Liver (tissue), 9 donors: ENCODE data around the gene FOXRED1. TPM values are rescaled to one million over a fixed set of nuclear protein-coding genes. Genes with fewer than 3 reads are reported as not detected.

Experiments used
- DNase-seq: peaks from one replicate; pipeline ENCODE4 v3.0.0-alpha.2; 2017; ENCODE audit warnings: low spot score
- H3K27ac ChIP-seq, 2 donors: one replicate each; pipeline ENCODE4 v1.7.0; 2013; ENCODE audit warnings: inconsistent platforms in 2 of 2, low read length in 2 of 2, control low read depth in 1 of 2, low read depth in 1 of 2, mild to moderate bottlenecking in 1 of 2
- H3K27me3 ChIP-seq, 4 donors: one replicate each; pipeline versions ENCODE4 v1.6.1 to v1.7.0; 2013; ENCODE audit warnings: low read length in 3 of 4, inconsistent platforms in 1 of 4, mild to moderate bottlenecking in 1 of 4, moderate library complexity in 1 of 4; ENCODE audit not compliant: control insufficient read depth in 4 of 4, insufficient read depth in 4 of 4
- H3K36me3 ChIP-seq, 4 donors: one replicate each; pipeline versions ENCODE4 v1.6.1 to v1.7.0; 2013; ENCODE audit warnings: low read length in 3 of 4, mild to moderate bottlenecking in 3 of 4, low read depth in 1 of 4, moderate library complexity in 1 of 4; ENCODE audit not compliant: control insufficient read depth in 4 of 4, insufficient read depth in 3 of 4
- H3K4me1 ChIP-seq, 4 donors: one replicate each; pipeline versions ENCODE4 v1.6.1 to v1.7.0; 2013; ENCODE audit warnings: low read length in 3 of 4, mild to moderate bottlenecking in 3 of 4, moderate library complexity in 1 of 4; ENCODE audit not compliant: control insufficient read depth in 4 of 4, insufficient read depth in 4 of 4
- H3K4me3 ChIP-seq, 3 donors: one replicate each; pipeline versions ENCODE4 v1.6.1 to v1.7.0; 2013; ENCODE audit warnings: low read length in 3 of 3, control low read depth in 1 of 3, low read depth in 1 of 3, mild to moderate bottlenecking in 1 of 3
- H3K9ac ChIP-seq, 2 donors: one replicate each; pipeline ENCODE4 v1.7.0; 2013; ENCODE audit warnings: low read length in 2 of 2, mild to moderate bottlenecking in 2 of 2, moderate library complexity in 2 of 2, control low read depth in 1 of 2, low read depth in 1 of 2
- H3K9me3 ChIP-seq, 4 donors: one replicate each; pipeline versions ENCODE4 v1.6.1 to v1.7.0; 2013; ENCODE audit warnings: low read length in 3 of 4; ENCODE audit not compliant: control insufficient read depth in 4 of 4
- EGR1 ChIP-seq, 2 donors: IDR thresholded peaks; 2 replicates each; pipeline ENCODE4 v1.6.1; 2016 to 2018; ENCODE audit warnings: antibody characterized with exemption in 2 of 2, low read depth in 2 of 2
- FOXA1 ChIP-seq: IDR thresholded peaks from 2 replicates; pipeline ENCODE4 v1.6.1; 2016; ENCODE audit warnings: antibody characterized with exemption
- FOXA2 ChIP-seq: IDR thresholded peaks from 2 replicates; pipeline ENCODE4 v1.6.1; 2016; ENCODE audit warnings: antibody characterized with exemption
- GABPA ChIP-seq, 2 donors: IDR thresholded peaks in 1 of 2; conservative IDR thresholded peaks in 1 of 2; 2 replicates each; pipeline ENCODE4 v1.6.1; 2016; ENCODE audit warnings: antibody characterized with exemption in 2 of 2, mild to moderate bottlenecking in 1 of 2, moderate library complexity in 1 of 2
- HNF4A ChIP-seq, 2 donors: conservative IDR thresholded peaks; 2 replicates each; pipeline ENCODE4 v1.6.1; 2016; ENCODE audit warnings: antibody characterized with exemption in 2 of 2, mild to moderate bottlenecking in 2 of 2
- HNF4G ChIP-seq: IDR thresholded peaks from 2 replicates; pipeline ENCODE4 v1.6.1; 2016; ENCODE audit warnings: antibody characterized with exemption
- MAX ChIP-seq: IDR thresholded peaks from 2 replicates; pipeline ENCODE4 v1.6.1; 2016; ENCODE audit warnings: antibody characterized with exemption
- RAD21 ChIP-seq, 2 donors: IDR thresholded peaks; 2 replicates each; pipeline ENCODE4 v1.6.1; 2016; ENCODE audit warnings: antibody characterized with exemption in 2 of 2, mild to moderate bottlenecking in 2 of 2
- RXRA ChIP-seq, 2 donors: IDR thresholded peaks; 2 replicates each; pipeline ENCODE4 v1.6.1; 2017 to 2018; ENCODE audit warnings: antibody characterized with exemption in 2 of 2, mild to moderate bottlenecking in 1 of 2
- YY1 ChIP-seq: IDR thresholded peaks from 2 replicates; pipeline ENCODE4 v1.6.1; 2016; ENCODE audit warnings: antibody characterized with exemption, mild to moderate bottlenecking
- WGBS: extraction: QIAGEN DNeasy Blood & Tissue Kit; methylation state at CpG from one replicate; pipeline ENCODE4 v1.1.7; 2013; 5-methylcytosine and 5-hydroxymethylcytosine counted together
- polyA plus RNA-seq, 2 donors: library from polyadenylated mRNA; stranded (reverse) in 1 of 2; unstranded in 1 of 2; fragments of 200-250 nt in 1 of 2; fragments of >200 nt in 1 of 2; fragmentation: Nextera tagmentation in 1 of 2; extraction: Ambion mirVana in 1 of 2; gene quantifications; one replicate each; pipeline versions ENCODE4 v1.2.1 to v1.2.3, GENCODE V29; 2013 to 2015
- total RNA-seq, 2 donors: library from RNA; depleted of rRNA; stranded (reverse); fragments of >200 nt; gene quantifications; one replicate each; pipeline ENCODE4 v1.2.3, GENCODE V29; 2014
- TF ChIP-seq, protein P1 (sequence below): IDR thresholded peaks from 2 replicates; pipeline ENCODE4 v1.6.1; 2016; ENCODE audit warnings: antibody characterized with exemption, mild to moderate bottlenecking
- TF ChIP-seq, protein P2 (sequence below): IDR thresholded peaks from 2 replicates; pipeline ENCODE4 v1.6.1; 2016; ENCODE audit warnings: antibody characterized with exemption
- donor health status: healthy.
- donor health status: healthy.
- donor health status: healthy.
- donor health status: healthy.
- donor health status: healthy.

The FOXRED1 gene
- total and polyA plus RNA-seq, 4 donors = 24.0 to 38.9 (median 29.8) TPM

DNA sequence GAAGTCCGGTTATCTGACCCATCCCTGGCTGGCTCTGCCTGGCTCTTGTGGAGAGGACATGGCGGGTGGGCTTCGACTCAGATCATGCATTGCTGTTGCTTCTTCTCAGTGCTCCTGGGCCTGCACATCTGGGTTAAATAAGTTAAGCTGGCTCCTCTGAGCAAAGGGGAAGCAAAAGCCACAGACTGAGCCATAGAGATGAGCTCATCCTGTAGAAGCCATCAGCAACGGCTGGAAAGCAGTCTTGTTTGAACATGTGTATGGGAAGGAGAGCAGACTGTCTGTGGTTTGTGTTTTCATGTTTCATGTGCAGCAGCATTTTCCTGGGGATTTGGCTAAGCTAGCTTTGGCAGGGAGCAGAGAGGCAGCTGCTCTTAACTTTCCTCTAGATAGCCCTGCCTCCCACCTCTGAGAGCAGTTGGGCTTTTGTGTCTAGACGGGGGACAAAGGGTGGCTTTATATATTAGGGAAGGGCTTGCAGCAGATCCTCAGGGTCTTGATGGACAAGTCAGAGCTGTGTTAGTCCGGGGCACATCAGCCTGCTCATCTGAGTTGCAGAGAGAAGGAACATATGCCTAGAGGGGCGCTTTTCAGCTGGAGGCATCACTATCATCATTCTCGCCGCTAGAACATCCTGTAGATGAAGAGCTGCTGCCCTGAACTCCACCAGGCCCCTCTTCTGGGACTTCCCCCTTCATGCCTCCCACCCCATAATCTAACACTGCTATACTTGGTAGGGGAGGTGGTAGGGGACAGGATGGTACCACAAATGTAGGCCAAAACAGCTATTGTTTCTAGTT lies 49.8 kb downstream of the FOXRED1 start:
- peaks cover 0 to 5% (median 0%) of the 10 kb centered on the region in 4 donors for H3K4me1 ChIP-seq
- H3K4me3 ChIP-seq = no peak overlapping the region
- peak overlapping the region; percentile 56 to 61 for H3K27ac ChIP-seq
- no peaks in the 10 kb centered on the region for H3K9me3 ChIP-seq
- no peaks in the 10 kb centered on the region for H3K36me3 ChIP-seq
- DNase-seq = no peak
- TF ChIP-seq, protein P1, sequence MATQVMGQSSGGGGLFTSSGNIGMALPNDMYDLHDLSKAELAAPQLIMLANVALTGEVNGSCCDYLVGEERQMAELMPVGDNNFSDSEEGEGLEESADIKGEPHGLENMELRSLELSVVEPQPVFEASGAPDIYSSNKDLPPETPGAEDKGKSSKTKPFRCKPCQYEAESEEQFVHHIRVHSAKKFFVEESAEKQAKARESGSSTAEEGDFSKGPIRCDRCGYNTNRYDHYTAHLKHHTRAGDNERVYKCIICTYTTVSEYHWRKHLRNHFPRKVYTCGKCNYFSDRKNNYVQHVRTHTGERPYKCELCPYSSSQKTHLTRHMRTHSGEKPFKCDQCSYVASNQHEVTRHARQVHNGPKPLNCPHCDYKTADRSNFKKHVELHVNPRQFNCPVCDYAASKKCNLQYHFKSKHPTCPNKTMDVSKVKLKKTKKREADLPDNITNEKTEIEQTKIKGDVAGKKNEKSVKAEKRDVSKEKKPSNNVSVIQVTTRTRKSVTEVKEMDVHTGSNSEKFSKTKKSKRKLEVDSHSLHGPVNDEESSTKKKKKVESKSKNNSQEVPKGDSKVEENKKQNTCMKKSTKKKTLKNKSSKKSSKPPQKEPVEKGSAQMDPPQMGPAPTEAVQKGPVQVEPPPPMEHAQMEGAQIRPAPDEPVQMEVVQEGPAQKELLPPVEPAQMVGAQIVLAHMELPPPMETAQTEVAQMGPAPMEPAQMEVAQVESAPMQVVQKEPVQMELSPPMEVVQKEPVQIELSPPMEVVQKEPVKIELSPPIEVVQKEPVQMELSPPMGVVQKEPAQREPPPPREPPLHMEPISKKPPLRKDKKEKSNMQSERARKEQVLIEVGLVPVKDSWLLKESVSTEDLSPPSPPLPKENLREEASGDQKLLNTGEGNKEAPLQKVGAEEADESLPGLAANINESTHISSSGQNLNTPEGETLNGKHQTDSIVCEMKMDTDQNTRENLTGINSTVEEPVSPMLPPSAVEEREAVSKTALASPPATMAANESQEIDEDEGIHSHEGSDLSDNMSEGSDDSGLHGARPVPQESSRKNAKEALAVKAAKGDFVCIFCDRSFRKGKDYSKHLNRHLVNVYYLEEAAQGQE = no peak
- TF ChIP-seq HNF4G = no peak
- no peaks in the 10 kb centered on the region for H3K27me3 ChIP-seq
- no peak overlapping the region for H3K9ac ChIP-seq
- WGBS = 78% methylated on average over 9 of the region's 9 CpGs

DNA sequence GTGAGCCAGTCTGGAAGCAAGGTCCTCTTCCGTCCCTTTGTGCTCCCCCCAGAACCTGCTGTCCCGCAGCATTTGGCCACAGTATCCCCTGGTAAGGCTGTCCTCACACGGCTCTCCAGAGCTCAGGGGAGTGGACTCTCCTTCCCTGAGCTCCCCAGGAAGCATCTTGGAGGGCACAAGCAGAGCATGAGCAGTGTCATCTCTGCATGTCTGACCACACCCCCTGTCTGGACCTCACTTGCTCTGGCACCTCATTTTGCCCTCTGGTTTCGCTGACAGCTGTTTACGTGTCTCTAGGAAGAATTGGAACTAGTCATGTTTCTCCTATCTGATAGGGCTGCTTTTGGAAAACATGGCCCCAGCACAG lies 50.4 kb downstream of the FOXRED1 start:
- TF ChIP-seq YY1 = no peak
- no peak for TF ChIP-seq HNF4A (conservative IDR thresholded peaks at IDR 0.05)
- no peak for TF ChIP-seq FOXA1
- TF ChIP-seq RAD21 (IDR thresholded peaks at IDR 0.05) = no peak
- no peak for TF ChIP-seq FOXA2
- TF ChIP-seq, protein P1 = no peak
- TF ChIP-seq EGR1 (IDR thresholded peaks at IDR 0.05; ENCODE audit: low read depth in 2 of 2) = no peak
- no peak for TF ChIP-seq RXRA (IDR thresholded peaks at IDR 0.05)
- TF ChIP-seq MAX = no peak
- TF ChIP-seq, protein P2, sequence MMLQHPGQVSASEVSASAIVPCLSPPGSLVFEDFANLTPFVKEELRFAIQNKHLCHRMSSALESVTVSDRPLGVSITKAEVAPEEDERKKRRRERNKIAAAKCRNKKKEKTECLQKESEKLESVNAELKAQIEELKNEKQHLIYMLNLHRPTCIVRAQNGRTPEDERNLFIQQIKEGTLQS = no peak
- TF ChIP-seq GABPA (IDR thresholded peaks at IDR 0.05 in 1 of 2, conservative IDR thresholded peaks at IDR 0.05 in 1 of 2) = no peak
- H3K4me1 ChIP-seq = peaks cover 0 to 5% (median 0%) of the 10 kb centered on the region in 4 donors
- 89% methylated on average over 5 of the region's 5 CpGs for WGBS
- H3K27ac ChIP-seq = peak overlapping the region in 1 of 2 donors; percentile 1
- no peaks in the 10 kb centered on the region for H3K27me3 ChIP-seq
- no peaks in the 10 kb centered on the region for H3K36me3 ChIP-seq
- H3K9ac ChIP-seq = no peak overlapping the region
- DNase-seq = no peak
- H3K9me3 ChIP-seq = no peaks in the 10 kb centered on the region
- H3K4me3 ChIP-seq = no peak overlapping the region
